SK-N-SH (cell line): ENCODE results near the gene ANK3. TPM values are rescaled to one million over a fixed set of nuclear protein-coding genes. Genes with fewer than 3 reads are reported as not detected.
A peak's percentile ranks its signal among the peaks of the same experiment; 100 is the strongest.

ENCODE experiments used
- CTCF ChIA-PET: fragments of 300-600, 350-600 bp; formaldehyde crosslinking; extraction: SDS; loops from one replicate; lab custom pipeline; 2021; lab: Yijun Ruan, JAX
- POLR2A ChIA-PET: fragments of 350-600 bp; sonication (Branson Sonifier 250); formaldehyde crosslinking; extraction: SDS; loops from one replicate; lab custom pipeline; 2020; ENCODE audit warnings: antibody characterized with exemption, inconsistent platforms; lab: Yijun Ruan, JAX
- DNase-seq: peaks from one replicate; pipeline ENCODE4 v3.0.0; 2012
- H2AFZ ChIP-seq: fragments of 200-600 bp; sonication (generic); 2 replicates; pipeline ENCODE4 v1.8.1; 2016; ENCODE audit warnings: antibody characterized with exemption, mild to moderate bottlenecking, low read depth
- H3F3A ChIP-seq: fragments of 200-600 bp; sonication (generic); replicated peaks from 2 replicates; pipeline ENCODE3; 2016; ENCODE audit warnings: antibody characterized with exemption, mild to moderate bottlenecking; ENCODE audit not compliant: insufficient read depth
- H3K27ac ChIP-seq, 2 experiments: fragments of 200-500 bp in 1 of 2; fragments of 200-600 bp in 1 of 2; sonication (Bioruptor generic) in 1 of 2; sonication (generic), shearing (Covaris generic) in 1 of 2; 2 replicates each; pipeline versions ENCODE4 v1.5.1 to v1.6.1; 2014 to 2016; ENCODE audit warnings: low read depth in 2 of 2, inconsistent platforms in 1 of 2, low read length in 1 of 2, mild to moderate bottlenecking in 1 of 2, mixed read lengths in 1 of 2
- H3K27me3 ChIP-seq: fragments of 200-600 bp; sonication (generic), shearing (Covaris generic); 2 replicates; pipeline ENCODE4 v1.6.1; 2016; ENCODE audit warnings: mixed run types; ENCODE audit not compliant: insufficient read depth
- H3K36me3 ChIP-seq, 2 experiments: fragments of 200-500 bp in 1 of 2; fragments of 200-600 bp in 1 of 2; sonication (Bioruptor generic) in 1 of 2; sonication (generic) in 1 of 2; replicated peaks in 1 of 2; 2 replicates each; pipeline versions ENCODE3 to v1.5.1; 2014 to 2016; ENCODE audit warnings: low read length in 1 of 2, mild to moderate bottlenecking in 1 of 2; ENCODE audit not compliant: insufficient read depth in 2 of 2, control insufficient read depth in 1 of 2
- H3K4me1 ChIP-seq, 2 experiments: fragments of 200-500 bp in 1 of 2; fragments of 200-600 bp in 1 of 2; sonication (Bioruptor generic) in 1 of 2; sonication (generic), shearing (Covaris generic) in 1 of 2; 2 replicates each; pipeline versions ENCODE4 v1.5.1 to v1.6.1; 2014 to 2016; ENCODE audit warnings: low read depth in 1 of 2, low read length in 1 of 2, mixed run types in 1 of 2; ENCODE audit not compliant: insufficient read depth in 2 of 2, control insufficient read depth in 1 of 2
- H3K4me2 ChIP-seq: fragments of 200-600 bp; sonication (generic), shearing (Covaris generic); 2 replicates; pipeline ENCODE4 v1.6.1; 2017; ENCODE audit warnings: mixed run types
- H3K4me3 ChIP-seq, 2 experiments: fragments of 200-500 bp in 1 of 2; fragments of 200-600 bp in 1 of 2; sonication (Bioruptor generic) in 1 of 2; sonication (generic), shearing (Covaris generic) in 1 of 2; 2 replicates each; pipeline versions ENCODE4 v1.5.1 to v1.8.1; 2014 to 2016; ENCODE audit warnings: low read depth in 2 of 2, inconsistent platforms in 1 of 2, low read length in 1 of 2, mild to moderate bottlenecking in 1 of 2, mixed read lengths in 1 of 2, moderate library complexity in 1 of 2
- H3K79me2 ChIP-seq: fragments of 200-600 bp; sonication (generic); 2 replicates; pipeline ENCODE4 v1.8.1; 2017; ENCODE audit warnings: mild to moderate bottlenecking; ENCODE audit not compliant: insufficient read depth
- H3K9ac ChIP-seq: fragments of 200-600 bp; sonication (generic); 2 replicates; pipeline ENCODE4 v1.6.1; 2017; ENCODE audit warnings: mixed run types
- H3K9me2 ChIP-seq: fragments of 200-600 bp; sonication (generic); 2 replicates; pipeline ENCODE4 v1.6.1; 2017; ENCODE audit warnings: mixed run types
- H3K9me3 ChIP-seq: fragments of 200-600 bp; sonication (generic); 2 replicates; pipeline ENCODE4 v1.6.1; 2017; ENCODE audit warnings: mixed run types, mild to moderate bottlenecking, moderate library complexity
- H4K20me1 ChIP-seq: fragments of 200-600 bp; sonication (generic); 2 replicates; pipeline ENCODE4 v1.6.1; 2017; ENCODE audit warnings: mild to moderate bottlenecking, mixed run types; ENCODE audit not compliant: insufficient read depth
- CHD2 ChIP-seq: fragments of 150-350 bp; IDR thresholded peaks from 2 replicates; pipeline ENCODE4 v1.6.1; 2018; ENCODE audit warnings: low read length; ENCODE audit not compliant: partially characterized antibody
- CTCF ChIP-seq: fragments of 200-600 bp; sonication (generic); IDR thresholded peaks from 2 replicates; pipeline ENCODE4 v1.6.1; 2017; ENCODE audit warnings: antibody characterized with exemption, mild to moderate bottlenecking, moderate library complexity
- GATA2 ChIP-seq: sonication (generic); formaldehyde crosslinking; IDR thresholded peaks from 2 replicates; pipeline ENCODE4 v1.5.0; 2020; ENCODE audit warnings: mild to moderate bottlenecking, missing genetic modification reagents
- IRF3 ChIP-seq: fragments of 150-350 bp; IDR thresholded peaks from 2 replicates; pipeline ENCODE4 v1.6.1; 2016; ENCODE audit warnings: mild to moderate bottlenecking, low read depth, low read length
- MXI1 ChIP-seq: IDR thresholded peaks from 2 replicates; pipeline ENCODE4 v1.6.1; 2012; ENCODE audit warnings: mild to moderate bottlenecking, low read depth, low read length, improper control_type of control experiment
- NRF1 ChIP-seq: IDR thresholded peaks from 2 replicates; pipeline ENCODE4 v1.6.1; 2012; ENCODE audit warnings: low read depth, mild to moderate bottlenecking, low read length
- PBX3 ChIP-seq: IDR thresholded peaks from 2 replicates; pipeline ENCODE4; 2012
- REST ChIP-seq: IDR thresholded peaks from 2 replicates; pipeline ENCODE4 v1.6.1; 2012; ENCODE audit warnings: mild to moderate bottlenecking, low read depth, low read length, moderate library complexity
- RXRA ChIP-seq: IDR thresholded peaks from 2 replicates; pipeline ENCODE4 v1.4.0; 2012; ENCODE audit warnings: low read depth, mild to moderate bottlenecking, borderline replicate concordance
- SIN3A ChIP-seq: IDR thresholded peaks from 2 replicates; pipeline ENCODE4 v1.6.1; 2012; ENCODE audit warnings: low read depth, mild to moderate bottlenecking, low read length, moderate library complexity, borderline replicate concordance
- SMC3 ChIP-seq: IDR thresholded peaks from 2 replicates; pipeline ENCODE4 v1.6.1; 2012; ENCODE audit warnings: low read depth, low read length, improper control_type of control experiment
- TEAD4 ChIP-seq: IDR thresholded peaks from 2 replicates; pipeline ENCODE4 v1.4.0; 2012; ENCODE audit warnings: mild to moderate bottlenecking, borderline replicate concordance; ENCODE audit not compliant: insufficient read depth
- USF1 ChIP-seq: IDR thresholded peaks from 2 replicates; pipeline ENCODE4 v1.4.0; 2012; ENCODE audit warnings: low read depth, borderline replicate concordance
- USF2 ChIP-seq: fragments of 150-350 bp; IDR thresholded peaks from 2 replicates; pipeline ENCODE4 v1.6.1; 2017; ENCODE audit warnings: antibody characterized with exemption, low read length, low read depth, borderline replicate concordance
- YY1 ChIP-seq: IDR thresholded peaks from 2 replicates; pipeline ENCODE4 v1.4.0; 2012; ENCODE audit warnings: low read depth, mild to moderate bottlenecking
- WGBS: methylation state at CpG from one replicate; pipeline ENCODE4 v1.1.6; 2017; ENCODE audit warnings: low lambda C conversion rate; 5-methylcytosine and 5-hydroxymethylcytosine counted together
- polyA plus RNA-seq, 3 experiments: library from polyadenylated mRNA; depleted of rRNA; stranded (reverse); fragments of >200 nt; gene quantifications; 2 replicates each; pipeline ENCODE4 v1.2.3, GENCODE V29; 2012

Gene ANK3
- polyA plus RNA-seq, 1 of the 3 experiments (the other 2 are of a cell fraction), result 10.0 TPM

GRCh38 chr10:60192946-60193345 lies 196.7 kb downstream of the ANK3 start:
- H3K9ac ChIP-seq, result no peak overlapping the region
- peaks cover 6 to 15% of the 10 kb centered on the region in 2 experiments for H3K36me3 ChIP-seq
- H2AFZ ChIP-seq, result no peak overlapping the region
- H3K9me2 ChIP-seq, result no peaks in the 10 kb centered on the region
- TF ChIP-seq SMC3 (no peak), USF2 (no peak), CTCF (no peak), NRF1 (no peak)
- H3K79me2 ChIP-seq, result no peaks in the 10 kb centered on the region
- peak; percentile 44 for DNase-seq
- H4K20me1 ChIP-seq, result no peaks in the 10 kb centered on the region
- H3K4me1 ChIP-seq, result no peaks in the 10 kb centered on the region
- no peak overlapping the region for H3K4me2 ChIP-seq
- POLR2A ChIA-PET, result no interaction called here
- H3K4me3 ChIP-seq, result no peak overlapping the region
- H3K9me3 ChIP-seq, result peaks cover 5% of the 10 kb centered on the region; the same call in 1 of the 2 replicates
- no peak overlapping the region for H3K27ac ChIP-seq
- no peaks in the 10 kb centered on the region for H3K27me3 ChIP-seq
- CTCF ChIA-PET, result interaction anchor here (0.6 to 1.2 kb wide), 3 partner anchors 11 to 354 kb away, joined by 3 to 6 read pairs (median 3); no protein-coding TSS in a partner anchor
- H3F3A ChIP-seq, result no peaks in the 10 kb centered on the region

GRCh38 chr10:60189861-60190475 lies 199.7 kb downstream of the ANK3 start:
- Histone ChIP-seq H3K4me3 (no peak overlapping the region), H3K27me3 (no peaks in the 10 kb centered on the region), H3K9me2 (no peaks in the 10 kb centered on the region), H3F3A (no peaks in the 10 kb centered on the region), H3K36me3 (peaks cover 0 to 15% of the 10 kb centered on the region in 2 experiments), H3K27ac (no peak overlapping the region), H3K4me2 (no peak overlapping the region), H2AFZ (no peak overlapping the region), H3K79me2 (no peaks in the 10 kb centered on the region), H3K9me3 (peaks cover 5% of the 10 kb centered on the region; the same call in 1 of the 2 replicates), H3K4me1 (no peaks in the 10 kb centered on the region), H4K20me1 (no peaks in the 10 kb centered on the region), H3K9ac (no peak overlapping the region)
- DNase-seq, result no peak
- 96% methylated on average over 1 of the region's 1 CpG for WGBS
- ChIA-PET POLR2A (no interaction called here), CTCF (interaction anchor here (1.0 to 3.5 kb wide), 4 partner anchors 8 to 457 kb away, joined by 3 to 11 read pairs (median 6); no protein-coding TSS in a partner anchor)
- no peak for TF ChIP-seq NRF1
- no peak for TF ChIP-seq RXRA
- no peak for TF ChIP-seq IRF3
- no peak for TF ChIP-seq USF1
- no peak for TF ChIP-seq PBX3
- TF ChIP-seq CHD2, result no peak
- no peak for TF ChIP-seq YY1
- no peak for TF ChIP-seq GATA2 (CRISPR knock-in tag)
- no peak for TF ChIP-seq SIN3A
- TF ChIP-seq MXI1, result no peak
- no peak for TF ChIP-seq TEAD4
- TF ChIP-seq REST, result no peak
